GM18858 (cell line): Measurements from ENCODE around the gene PARN.
"Not testable (repeated sequence)": the region's sequence is repeated elsewhere in the genome, so short reads cannot be mapped to it uniquely, and the experiment has no call there.

Experiments
- ATAC-seq: cut with Tn5 transposase; IDR thresholded peaks from one replicate; pipeline ENCODE4 v1.9.1; 2021; ENCODE audit not compliant: unreplicated experiment

PARN gene

DNA sequence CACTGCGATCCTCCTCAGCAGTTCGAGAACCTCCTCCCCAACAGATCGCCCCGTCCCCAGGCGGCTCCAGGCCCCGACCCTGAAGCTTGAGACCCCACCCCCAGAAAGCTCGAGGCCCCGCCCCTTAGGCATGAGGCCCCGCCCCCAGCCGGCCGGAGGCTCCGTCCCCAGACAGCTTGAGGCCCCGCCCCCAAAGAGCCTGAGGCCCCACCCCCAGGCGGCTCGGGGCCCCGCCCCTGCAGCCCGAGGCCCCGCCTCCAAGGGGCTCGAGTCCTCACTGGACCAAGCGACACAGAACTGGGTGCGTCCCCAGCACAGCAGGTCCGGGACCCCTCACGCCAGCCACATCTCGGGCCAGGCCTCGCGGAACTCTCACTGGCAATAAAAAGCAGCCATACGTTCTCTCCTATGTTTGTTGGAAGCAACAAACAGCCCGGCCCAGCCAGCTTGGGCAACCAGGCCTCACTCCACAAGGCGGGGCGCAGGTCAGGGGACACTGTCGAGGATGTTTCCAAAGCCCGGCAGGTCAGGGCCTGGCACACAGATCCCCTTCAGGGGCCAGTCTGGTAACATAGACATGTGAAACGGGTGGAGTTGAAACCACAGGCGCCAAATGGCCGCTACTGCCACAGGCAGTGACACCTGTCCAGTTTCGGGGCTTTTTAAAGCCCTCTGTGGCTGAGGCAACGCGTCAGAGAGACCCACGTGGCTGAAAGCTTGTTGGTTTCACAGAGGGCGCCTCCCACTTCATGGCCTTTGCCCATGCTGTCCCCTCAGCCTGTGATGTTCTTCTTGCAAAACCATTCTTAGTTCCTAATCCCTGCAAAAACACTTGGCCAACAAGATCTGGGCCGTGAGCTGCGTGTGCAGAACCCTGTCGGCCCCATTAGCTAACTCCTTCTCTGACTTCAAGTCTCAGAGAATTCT lies 224.2 kb downstream of the PARN start:
- ATAC-seq = peak; percentile 81

DNA sequence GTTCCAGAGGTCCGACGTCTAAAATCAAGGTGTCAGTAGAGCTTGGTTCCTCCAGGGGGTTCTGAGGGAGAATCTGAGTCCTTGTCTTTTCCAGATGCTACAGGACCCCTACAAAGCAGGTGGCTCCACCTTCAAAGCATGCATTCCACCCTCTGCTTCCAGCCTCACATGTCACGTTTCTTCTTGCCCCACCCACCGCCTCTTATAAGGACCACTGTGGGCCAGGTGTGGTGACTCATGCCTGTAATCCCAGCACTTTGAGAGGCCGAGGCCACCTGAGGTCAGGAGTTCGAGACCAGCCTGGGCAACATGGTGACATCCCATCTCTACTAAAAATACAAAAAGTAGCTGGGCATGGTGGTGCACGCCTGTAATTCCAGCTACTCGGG lies 227.1 kb downstream of the PARN start:
- ATAC-seq = not testable (repeated sequence)

DNA sequence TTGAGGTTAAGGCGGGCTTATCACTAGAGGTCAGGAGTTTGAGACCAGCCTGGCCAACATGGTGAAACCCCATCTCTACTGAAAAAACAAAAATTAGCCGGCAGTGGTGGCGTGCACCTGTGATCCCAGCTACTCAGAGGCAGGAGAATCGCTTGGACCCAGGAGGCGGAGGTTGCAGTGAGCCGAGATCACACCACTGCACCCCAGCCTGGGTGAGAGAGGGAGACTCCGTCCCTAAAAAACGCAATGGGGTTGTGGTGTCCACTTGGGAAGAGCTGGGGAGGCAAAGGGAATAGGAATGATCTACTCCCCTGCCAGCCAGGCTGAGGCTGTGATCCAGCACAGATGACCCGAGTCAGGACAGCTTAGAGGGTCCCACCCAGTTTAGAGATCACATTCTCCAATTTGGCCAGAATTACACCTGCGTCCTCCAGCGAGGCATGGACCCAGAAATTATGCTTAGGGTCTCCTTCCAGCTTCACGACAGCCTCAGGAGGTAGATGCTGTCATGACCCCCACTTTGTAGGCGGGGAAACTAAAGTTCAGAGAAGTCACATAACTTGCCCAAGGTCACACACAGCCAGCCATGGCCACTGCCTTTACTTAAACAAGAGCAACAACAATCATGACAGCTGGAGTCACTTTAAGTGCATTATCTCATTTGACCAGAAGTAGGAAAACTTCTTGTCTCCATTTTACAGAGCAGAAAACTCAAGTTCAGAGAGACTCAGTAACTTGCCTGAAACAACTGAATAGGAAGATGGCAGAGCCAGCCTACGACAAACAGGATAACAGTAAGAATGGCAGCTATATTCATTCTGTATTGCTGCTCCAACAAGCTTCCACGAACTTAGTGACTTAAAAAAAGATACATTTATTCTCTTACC lies 227.7 kb downstream of the PARN start:
- ATAC-seq = not testable (repeated sequence)

DNA sequence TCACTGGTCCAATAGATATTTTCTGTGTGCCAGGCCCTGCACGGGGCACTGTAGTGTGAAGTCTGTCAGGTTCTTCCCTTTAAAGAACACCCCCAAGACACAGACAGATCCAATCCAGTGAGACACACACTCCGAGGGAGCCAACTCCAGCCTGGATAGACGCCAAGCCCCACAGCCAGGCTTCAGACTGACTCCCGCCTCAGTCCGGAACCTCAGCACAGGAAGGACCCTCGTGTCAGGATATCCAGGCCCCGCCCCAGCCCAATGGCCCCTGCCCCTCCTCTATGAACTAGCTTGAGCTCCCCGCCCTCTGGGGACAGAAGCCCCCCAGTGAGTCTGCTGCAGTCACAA lies 228.4 kb downstream of the PARN start:
- not testable (repeated sequence) for ATAC-seq

DNA sequence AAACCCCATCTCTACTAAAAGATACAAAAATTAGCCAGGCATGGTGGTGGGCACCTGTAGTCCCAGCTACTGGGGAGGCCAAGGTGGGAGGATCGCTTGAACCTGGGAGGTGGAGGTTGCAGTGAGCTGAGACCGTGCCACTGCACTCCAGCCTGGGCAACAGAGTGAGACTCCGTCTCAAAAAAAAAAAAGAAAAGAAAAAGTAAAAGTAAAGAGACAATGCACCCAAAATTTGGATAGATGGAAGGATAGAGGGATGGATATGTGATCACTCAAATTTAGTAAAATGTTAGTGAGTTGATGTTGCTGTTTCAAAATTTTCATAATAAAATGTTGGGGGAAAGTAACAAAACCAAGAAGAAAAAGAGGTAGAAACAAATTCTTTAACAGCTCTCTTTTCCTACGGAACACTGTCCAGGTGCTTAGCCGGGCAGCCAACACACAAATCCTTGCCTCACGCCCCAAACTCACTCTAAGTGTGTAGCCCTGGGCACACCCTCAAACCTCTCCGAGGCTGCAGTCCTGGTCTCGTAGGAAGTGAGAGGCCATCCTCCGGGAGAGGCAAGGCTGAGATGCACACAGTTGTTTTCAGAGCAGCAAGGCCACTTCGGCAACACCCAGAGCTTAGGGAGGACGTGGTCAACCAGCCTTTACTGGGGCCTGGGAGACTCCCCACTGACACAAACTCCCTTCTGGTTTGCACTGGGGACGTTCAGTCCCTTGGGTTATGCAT lies 228.9 kb downstream of the PARN start:
- ATAC-seq = not testable (repeated sequence)

DNA sequence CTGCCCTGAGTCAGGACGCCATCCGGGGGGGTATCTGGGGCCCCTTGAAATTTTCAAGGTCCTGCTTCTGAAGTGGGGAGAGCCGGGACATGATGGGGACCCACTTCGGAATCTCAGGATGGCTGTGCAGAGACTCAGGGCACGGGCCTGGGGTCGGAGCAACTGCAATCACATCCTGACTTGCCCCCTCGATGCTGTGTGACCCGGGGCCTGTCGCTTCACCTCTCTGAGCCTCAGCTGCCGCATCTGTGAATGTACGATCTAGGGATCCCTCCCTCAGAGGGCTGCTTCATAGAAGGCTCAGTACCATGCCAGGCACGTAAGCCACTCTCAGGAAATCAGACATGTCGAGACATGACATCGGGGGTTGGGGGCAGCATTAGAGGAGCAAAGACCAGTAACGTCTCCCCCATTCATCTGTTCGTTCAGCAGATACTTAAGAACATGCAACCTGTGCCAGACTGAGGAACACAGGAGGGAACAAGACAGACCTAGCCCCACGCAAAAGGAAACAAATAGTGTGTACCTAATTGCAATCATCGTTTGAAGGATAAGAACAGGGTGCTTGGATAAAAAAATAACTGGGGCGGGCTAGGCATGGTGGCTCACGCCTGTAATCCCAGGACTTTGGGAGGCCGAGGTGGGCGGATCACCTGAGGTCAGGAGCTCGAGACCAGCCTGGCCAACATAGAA lies 229.6 kb downstream of the PARN start:
- no peak for ATAC-seq

DNA sequence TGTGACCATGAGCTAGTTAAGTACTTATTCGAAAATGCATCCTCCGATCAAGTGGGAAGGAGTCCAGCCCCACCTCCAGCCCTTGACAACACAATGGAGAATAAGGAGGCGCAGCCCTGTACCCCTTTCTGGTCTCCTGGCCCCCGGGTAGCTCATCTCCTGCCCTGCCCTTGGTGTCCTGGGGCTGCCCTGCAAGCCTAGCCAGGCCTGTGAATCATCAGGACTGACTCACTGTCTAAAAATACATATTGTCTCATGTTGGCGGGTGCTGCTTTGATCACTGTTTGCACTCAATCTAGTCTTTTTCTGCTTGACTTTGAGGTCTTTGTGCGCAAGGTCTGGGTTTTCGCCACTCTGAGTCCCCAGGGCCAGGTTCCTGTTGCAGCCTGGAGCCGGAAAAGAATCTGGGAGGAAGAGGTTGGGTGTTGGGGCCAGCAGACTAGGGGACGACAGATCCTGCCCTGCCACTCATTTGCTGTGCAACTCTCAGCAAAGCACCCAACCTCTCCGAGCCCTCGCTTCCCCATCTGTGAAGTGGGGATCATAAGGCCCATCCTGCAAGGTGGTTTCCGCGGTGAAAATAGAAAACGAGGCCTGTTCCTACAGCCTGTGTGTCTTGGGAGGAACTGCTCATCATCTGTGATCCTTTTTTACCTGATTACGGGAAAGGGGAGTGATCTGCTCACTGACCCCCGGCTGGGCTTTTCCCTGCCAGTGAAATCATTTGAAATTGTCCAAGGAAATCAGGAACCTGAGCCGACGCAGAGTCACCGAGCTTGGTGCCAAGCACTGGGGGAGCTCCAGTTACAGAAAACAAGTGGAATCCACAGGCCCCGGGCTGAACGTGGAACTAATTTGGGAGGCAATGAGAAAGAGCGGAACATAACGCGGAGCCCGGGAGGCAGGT lies 230.4 kb downstream of the PARN start:
- no peak for ATAC-seq

DNA sequence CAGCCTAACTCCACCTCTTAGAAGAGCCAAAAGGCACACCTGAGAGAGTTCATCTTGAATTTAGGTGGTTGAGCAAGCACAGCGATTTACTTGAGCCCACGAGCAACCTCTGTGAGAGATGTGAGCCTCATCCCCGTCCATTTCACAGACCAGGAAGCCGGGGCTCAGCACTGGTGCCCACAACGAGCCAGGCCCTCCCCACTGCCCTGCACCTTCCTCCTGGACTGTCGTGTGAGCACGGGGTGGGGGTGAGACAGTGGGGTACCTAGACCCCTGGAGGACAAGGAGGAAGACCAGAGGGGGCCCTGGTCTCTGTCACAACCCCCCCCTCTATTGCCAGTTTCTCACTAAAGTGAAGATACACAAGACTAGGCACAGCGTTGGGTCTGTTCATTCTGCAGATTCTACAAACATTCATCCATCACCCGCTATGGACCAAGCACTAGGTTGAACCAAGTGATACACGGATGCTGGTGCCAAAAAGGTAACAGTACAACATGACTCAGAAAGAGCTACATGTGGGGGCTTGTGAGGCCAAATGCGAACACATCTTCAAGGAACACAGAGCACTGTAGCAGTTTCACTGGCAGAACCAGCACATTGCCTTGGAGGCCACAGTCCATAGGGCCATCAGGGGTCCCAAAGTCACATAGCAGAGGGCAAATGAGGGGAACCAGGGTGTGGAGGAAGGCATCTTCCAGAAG lies 231.9 kb downstream of the PARN start:
- no peak for ATAC-seq

DNA sequence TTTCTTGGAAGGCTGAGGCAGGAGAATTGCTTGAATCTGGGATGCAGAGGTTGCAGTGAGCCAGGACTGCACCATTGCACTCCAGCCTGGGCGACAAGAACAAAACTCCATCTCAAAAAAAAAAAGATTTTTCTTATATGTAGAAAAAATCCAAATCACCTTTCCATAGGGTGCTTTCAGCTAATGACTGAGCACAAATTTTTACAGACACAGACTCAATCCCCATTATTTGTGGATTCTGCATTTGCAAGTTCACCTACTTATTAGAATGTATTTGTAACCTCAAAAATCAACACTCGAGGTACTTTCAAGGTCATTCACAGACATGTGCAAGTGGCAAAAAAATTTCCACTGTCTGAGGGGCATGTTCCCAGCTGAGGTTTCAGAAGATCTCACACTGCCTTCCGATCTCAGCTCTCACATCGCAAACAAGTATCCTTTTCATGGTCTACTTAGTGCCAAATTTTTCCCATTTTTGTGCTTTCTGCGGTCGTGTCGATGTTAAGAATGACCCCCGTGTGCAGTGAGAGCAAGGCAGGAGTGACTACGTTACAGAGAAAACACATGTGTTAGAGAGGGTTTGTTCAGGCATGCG lies 234.3 kb downstream of the PARN start:
- ATAC-seq = not testable (repeated sequence)

DNA sequence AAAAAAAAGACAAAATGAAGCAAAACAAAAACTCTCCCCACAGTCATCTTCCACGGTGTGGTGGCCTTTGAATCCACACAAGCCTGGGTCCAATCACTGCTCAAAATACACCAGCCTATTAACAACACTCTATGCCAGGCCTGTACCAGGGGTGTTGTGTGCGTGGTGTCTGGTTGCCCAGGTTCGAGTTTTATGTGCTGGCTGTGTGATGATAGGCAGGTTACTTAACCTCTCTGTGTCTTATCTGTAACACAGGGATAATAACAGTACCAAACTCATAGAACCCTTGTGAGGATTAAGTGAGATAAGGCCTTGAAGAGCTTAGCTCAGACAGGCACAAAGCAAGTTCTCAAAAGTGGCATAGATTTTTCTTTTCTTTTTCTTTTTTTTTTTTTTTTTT lies 235.2 kb downstream of the PARN start:
- no peak for ATAC-seq

DNA sequence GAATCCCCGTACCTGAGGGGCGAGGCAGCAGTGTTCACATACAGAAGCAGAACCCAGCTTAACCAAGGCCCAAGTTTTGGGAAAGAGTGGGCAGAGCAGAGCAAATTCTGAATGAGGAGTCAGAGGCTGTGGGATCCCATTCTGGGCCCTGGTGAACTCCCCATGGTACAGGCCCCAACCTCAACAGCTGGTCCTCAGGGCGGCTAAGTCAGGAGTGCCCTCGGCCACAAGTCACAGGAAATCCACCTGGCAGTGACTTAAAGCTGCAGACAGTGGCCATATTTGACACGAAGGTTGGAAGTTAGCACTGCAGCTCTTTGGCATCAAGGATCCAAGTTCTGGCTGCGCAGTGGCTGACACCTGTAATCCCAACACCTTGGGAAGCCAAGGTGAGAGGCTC lies 237.1 kb downstream of the PARN start:
- ATAC-seq = no peak

DNA sequence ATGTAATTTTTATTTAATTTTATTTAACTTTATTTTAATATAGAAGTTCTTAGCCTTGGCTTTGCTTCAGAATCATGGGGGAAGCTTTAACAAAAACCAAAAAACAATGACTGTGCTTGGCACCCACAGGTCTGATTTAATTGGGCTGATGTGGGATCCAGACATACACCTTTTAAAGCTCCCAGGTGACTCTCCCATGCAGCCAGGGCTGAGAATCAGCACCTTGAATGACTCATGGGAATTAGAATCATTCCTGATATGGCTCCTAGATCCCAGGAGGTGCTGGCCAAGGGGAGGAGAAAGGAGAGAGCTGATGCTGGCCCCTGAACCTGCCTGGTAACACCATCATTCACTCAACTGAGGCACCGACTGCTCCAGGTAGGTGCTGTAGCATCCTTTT lies 240.7 kb downstream of the PARN start:
- ATAC-seq = no peak

DNA sequence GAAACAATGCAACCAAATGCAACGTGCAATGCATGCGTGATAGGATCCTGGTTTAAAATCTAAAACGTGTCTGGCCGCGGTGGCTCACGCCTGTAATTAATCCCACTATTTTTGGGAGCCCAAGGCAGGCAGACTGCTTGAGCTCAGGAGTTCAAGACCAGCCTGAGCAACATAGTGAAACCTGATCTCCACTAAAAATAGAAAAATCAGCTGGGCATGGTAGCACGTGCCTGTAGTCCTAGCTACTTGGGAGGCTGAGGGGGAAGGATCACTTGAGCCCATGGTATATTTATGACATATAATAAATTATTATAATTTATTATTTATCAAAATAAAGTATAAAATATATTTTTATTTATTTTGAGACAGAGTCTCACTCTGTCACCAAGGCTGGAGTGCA lies 241.8 kb downstream of the PARN start:
- ATAC-seq = no peak

DNA sequence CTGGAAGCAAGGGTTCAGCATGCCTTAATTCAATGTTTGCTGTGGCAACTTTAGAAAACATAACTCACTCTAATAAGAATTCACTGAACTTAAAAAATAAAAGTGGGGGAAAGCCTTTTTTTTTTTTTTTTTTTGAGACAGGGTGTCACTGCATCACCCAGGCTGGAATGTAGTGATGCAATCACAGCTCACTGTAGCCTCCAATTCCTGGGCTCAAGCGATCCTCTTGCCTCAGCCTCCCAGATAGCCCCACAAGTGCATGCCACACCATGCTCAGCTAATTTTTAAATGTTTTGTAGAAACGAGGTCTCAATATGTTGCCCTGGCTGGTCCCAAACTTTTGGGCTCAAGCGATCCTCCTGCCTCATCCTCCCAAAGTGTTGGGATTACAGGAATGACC lies 243.9 kb downstream of the PARN start:
- ATAC-seq = no peak
